T-helper 2 cell (primary cell): Measurements from ENCODE around the gene PTPRZ1.
A peak's percentile ranks its signal among the peaks of the same experiment; 100 is the strongest.

ENCODE experiments used
- DNase-seq, 5 experiments: peaks; one replicate each; pipeline versions ENCODE4 v3.0.0 to v3.0.0-alpha.2; 2012 to 2022

The PTPRZ1 gene

GRCh38 chr7:121960678-121961077, 87.7 kb downstream of the PTPRZ1 start:
- DNase-seq, result no peak

- DNase-seq, result no peak
Measured at GRCh38 chr7:121961089-121961867, 88.3 kb downstream of the PTPRZ1 start.

- DNase-seq, result no peak
Measured at GRCh38 chr7:121966276-121966934, 93.4 kb downstream of the PTPRZ1 start.

GRCh38 chr7:121966935-121967332, 94.0 kb downstream of the PTPRZ1 start:
- DNase-seq, result no peak

GRCh38 chr7:121985476-121986030, 112.6 kb downstream of the PTPRZ1 start:
- DNase-seq, result no peak

- no peak for DNase-seq
Measured at GRCh38 chr7:121992068-121992467, 119.1 kb downstream of the PTPRZ1 start.

- DNase-seq, result peak in 2 of 5 experiments; percentile 8 to 55
Measured at GRCh38 chr7:121994625-121995410, 121.9 kb downstream of the PTPRZ1 start.

- no peak for DNase-seq
Measured at GRCh38 chr7:122006687-122007086, 133.7 kb downstream of the PTPRZ1 start.

- no peak for DNase-seq
Measured at GRCh38 chr7:122010116-122010515, 137.2 kb downstream of the PTPRZ1 start.

- DNase-seq, result peak in 1 of 5 experiments; percentile 76
Measured at GRCh38 chr7:122013065-122013464, 140.1 kb downstream of the PTPRZ1 start.

GRCh38 chr7:122013630-122014029, 140.7 kb downstream of the PTPRZ1 start:
- no peak for DNase-seq

GRCh38 chr7:122014697-122015096, 141.7 kb downstream of the PTPRZ1 start:
- DNase-seq, result no peak

- peak in 1 of 5 experiments; percentile 10 for DNase-seq
Measured at GRCh38 chr7:122018032-122018431, 145.1 kb downstream of the PTPRZ1 start.

GRCh38 chr7:122027058-122027457, 154.1 kb downstream of the PTPRZ1 start:
- DNase-seq, result no peak

- no peak for DNase-seq
Measured at GRCh38 chr7:122033641-122034040, 160.7 kb downstream of the PTPRZ1 start.

- no peak for DNase-seq
Measured at GRCh38 chr7:122035876-122036275, 162.9 kb downstream of the PTPRZ1 start.

GRCh38 chr7:122038134-122038533, 165.2 kb downstream of the PTPRZ1 start:
- DNase-seq, result no peak

GRCh38 chr7:122038904-122039303, 165.9 kb downstream of the PTPRZ1 start:
- DNase-seq, result peak in 1 of 5 experiments; percentile 5

GRCh38 chr7:122040147-122040546, 167.2 kb downstream of the PTPRZ1 start:
- no peak for DNase-seq

- DNase-seq, result no peak
Measured at GRCh38 chr7:122046402-122046801, 173.4 kb downstream of the PTPRZ1 start.

- no peak for DNase-seq
Measured at GRCh38 chr7:122054393-122054792, 181.4 kb downstream of the PTPRZ1 start.

GRCh38 chr7:122055073-122055472, 182.1 kb downstream of the PTPRZ1 start:
- DNase-seq, result no peak

GRCh38 chr7:122056977-122057376, 184.0 kb downstream of the PTPRZ1 start:
- no peak for DNase-seq
